Mesenchymal stem cell (in vitro differentiated cells and primary cell): Measurements from ENCODE around the gene GPR119.
A peak's percentile ranks its signal among the peaks of the same experiment; 100 is the strongest.
"Not testable (repeated sequence)": the region's sequence is repeated elsewhere in the genome, so short reads cannot be mapped to it uniquely, and the experiment has no call there.

Experiments
- DNase-seq: peaks from one replicate; pipeline ENCODE4 v3.0.0-alpha.2; 2013
- H2AFZ ChIP-seq: one replicate; pipeline ENCODE4 v1.6.1; 2013; ENCODE audit warnings: low read depth, mild to moderate bottlenecking, control low read depth, inconsistent platforms, low read length, moderate library complexity
- H2AK5ac ChIP-seq: 2 replicates; pipeline ENCODE4 v1.6.1; 2013; ENCODE audit warnings: low read length, moderate library complexity, mild to moderate bottlenecking, inconsistent platforms; ENCODE audit not compliant: severe bottlenecking
- H2BK120ac ChIP-seq: one replicate; pipeline ENCODE4 v1.6.1; 2013; ENCODE audit warnings: low read depth, mild to moderate bottlenecking, inconsistent platforms, low read length, moderate library complexity
- H2BK12ac ChIP-seq, 2 experiments: one replicate each; pipeline ENCODE4 v1.6.1; 2013; ENCODE audit warnings: inconsistent platforms in 2 of 2, low read length in 2 of 2, mild to moderate bottlenecking in 2 of 2, moderate library complexity in 2 of 2, control low read depth in 1 of 2
- H2BK15ac ChIP-seq: one replicate; pipeline ENCODE4 v1.6.1; 2013; ENCODE audit warnings: mild to moderate bottlenecking, low read depth, inconsistent platforms; ENCODE audit not compliant: poor library complexity, severe bottlenecking
- H2BK5ac ChIP-seq: 2 replicates; pipeline ENCODE4 v1.6.1; 2013; ENCODE audit warnings: low read depth, mild to moderate bottlenecking, low read length, control low read depth, inconsistent platforms; ENCODE audit not compliant: poor library complexity, severe bottlenecking
- H3K14ac ChIP-seq, 2 experiments: one replicate each; pipeline ENCODE4 v1.6.1; 2013; ENCODE audit warnings: inconsistent platforms in 2 of 2, low read length in 2 of 2, control low read depth in 1 of 2, mild to moderate bottlenecking in 1 of 2, moderate library complexity in 1 of 2
- H3K18ac ChIP-seq, 2 experiments: one replicate each; pipeline ENCODE4 v1.6.1; 2013; ENCODE audit warnings: inconsistent platforms in 2 of 2, low read length in 2 of 2, control low read depth in 1 of 2, low read depth in 1 of 2, mild to moderate bottlenecking in 1 of 2
- H3K23ac ChIP-seq, 2 experiments: one replicate each; pipeline ENCODE4 v1.6.1; 2013; ENCODE audit warnings: inconsistent platforms in 2 of 2, low read length in 2 of 2, mild to moderate bottlenecking in 2 of 2, moderate library complexity in 2 of 2, control low read depth in 1 of 2
- H3K27ac ChIP-seq: 2 replicates; pipeline ENCODE4 v1.5.1; 2013; ENCODE audit warnings: mild to moderate bottlenecking, moderate library complexity, low read length, control low read depth, inconsistent platforms; ENCODE audit not compliant: poor library complexity, severe bottlenecking
- H3K27me3 ChIP-seq, 2 experiments: 2 replicates each; pipeline versions ENCODE4 v1.6.1 to v1.7.0; 2013; ENCODE audit warnings: low read length in 2 of 2, mild to moderate bottlenecking in 2 of 2, moderate library complexity in 2 of 2, control low read depth in 1 of 2, inconsistent platforms in 1 of 2; ENCODE audit not compliant: control insufficient read depth in 1 of 2, insufficient read depth in 1 of 2
- H3K36me3 ChIP-seq, 2 experiments: 2 replicates each; pipeline versions ENCODE4 v1.6.1 to v1.7.0; 2013; ENCODE audit warnings: low read length in 2 of 2, control low read depth in 1 of 2, inconsistent platforms in 1 of 2, low read depth in 1 of 2, mild to moderate bottlenecking in 1 of 2; ENCODE audit not compliant: insufficient read depth in 2 of 2, control insufficient read depth in 1 of 2
- H3K4ac ChIP-seq, 2 experiments: one replicate each; pipeline ENCODE4 v1.6.1; 2013; ENCODE audit warnings: inconsistent platforms in 2 of 2, low read length in 2 of 2, mild to moderate bottlenecking in 2 of 2, moderate library complexity in 2 of 2, control low read depth in 1 of 2, low read depth in 1 of 2
- H3K4me1 ChIP-seq: 2 replicates; pipeline ENCODE4 v1.6.1; 2013; ENCODE audit warnings: low read depth, low read length, control low read depth; ENCODE audit not compliant: control insufficient read depth, insufficient read depth
- H3K4me2 ChIP-seq: 2 replicates; pipeline ENCODE4 v1.6.1; 2013; ENCODE audit warnings: low read length, mild to moderate bottlenecking, inconsistent platforms; ENCODE audit not compliant: poor library complexity, severe bottlenecking
- H3K4me3 ChIP-seq, 2 experiments: 2 replicates each; pipeline versions ENCODE4 v1.5.1 to v1.7.0; 2013; ENCODE audit warnings: low read length in 2 of 2, mild to moderate bottlenecking in 2 of 2, control low read depth in 1 of 2, low read depth in 1 of 2; ENCODE audit not compliant: insufficient read depth in 1 of 2
- H3K79me1 ChIP-seq: replicated peaks from 2 replicates; pipeline ENCODE4 v1.6.1; 2013; ENCODE audit warnings: mild to moderate bottlenecking, control low read depth, low read length, inconsistent platforms; ENCODE audit not compliant: poor library complexity, severe bottlenecking
- H3K9ac ChIP-seq: 2 replicates; pipeline ENCODE4 v1.7.0; 2013; ENCODE audit warnings: mild to moderate bottlenecking, low read length, moderate library complexity
- H3K9me3 ChIP-seq: 2 replicates; pipeline ENCODE4 v1.7.0; 2013; ENCODE audit warnings: mild to moderate bottlenecking, low read length; ENCODE audit not compliant: control insufficient read depth
- H4K8ac ChIP-seq: one replicate; pipeline ENCODE4 v1.6.1; 2013; ENCODE audit warnings: inconsistent platforms, mild to moderate bottlenecking, low read length, moderate library complexity
- H4K91ac ChIP-seq: one replicate; pipeline ENCODE4 v1.6.1; 2013; ENCODE audit warnings: mild to moderate bottlenecking, low read length, inconsistent platforms
- WGBS: methylation state at CpG from one replicate; pipeline ENCODE4 v1.1.7; 2013; ENCODE audit warnings: mixed read lengths; 5-methylcytosine and 5-hydroxymethylcytosine counted together

GPR119 gene

DNA sequence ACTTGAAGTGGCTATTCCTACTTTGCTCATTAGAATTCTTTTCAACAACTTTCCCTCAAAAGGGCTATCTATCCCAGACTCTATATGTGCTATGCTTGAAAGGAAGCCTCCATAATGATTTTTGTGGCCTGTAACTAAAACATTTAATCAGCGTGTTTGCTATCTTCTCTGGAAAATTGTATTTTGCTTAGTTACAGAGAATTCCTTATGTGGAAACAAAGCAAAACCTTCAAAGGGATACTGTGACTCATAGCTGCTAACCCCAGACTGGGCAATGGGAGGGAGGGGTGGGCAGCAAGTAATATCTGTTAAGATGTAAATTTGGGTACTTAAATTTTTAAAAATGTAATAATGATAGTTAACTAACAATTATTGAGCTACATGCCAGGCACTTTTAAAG lies 42.1 kb downstream of the GPR119 start:
- Histone ChIP-seq H2AK5ac (no peak overlapping the region), H3K9me3 (no peaks in the 10 kb centered on the region), H2BK15ac (no peak overlapping the region), H2BK12ac (no peak overlapping the region), H3K23ac (no peak overlapping the region), H3K18ac (no peak overlapping the region), H3K4me3 (no peak overlapping the region), H3K36me3 (no peaks in the 10 kb centered on the region), H4K8ac (no peak overlapping the region), H2BK5ac (no peak overlapping the region), H3K4me2 (no peak overlapping the region), H3K79me1 (peaks cover 2% of the 10 kb centered on the region), H3K4ac (no peak overlapping the region), H3K14ac (no peak overlapping the region), H2BK120ac (no peak overlapping the region), H2AFZ (no peak overlapping the region), H3K9ac (no peak overlapping the region), H4K91ac (no peak overlapping the region), H3K27ac (no peak overlapping the region), H3K27me3 (no peaks in the 10 kb centered on the region), H3K4me1 (peaks cover 2% of the 10 kb centered on the region)
- peak; percentile 6 for DNase-seq
- no CpG with 5 or more reads among the region's 1 CpG for WGBS

DNA sequence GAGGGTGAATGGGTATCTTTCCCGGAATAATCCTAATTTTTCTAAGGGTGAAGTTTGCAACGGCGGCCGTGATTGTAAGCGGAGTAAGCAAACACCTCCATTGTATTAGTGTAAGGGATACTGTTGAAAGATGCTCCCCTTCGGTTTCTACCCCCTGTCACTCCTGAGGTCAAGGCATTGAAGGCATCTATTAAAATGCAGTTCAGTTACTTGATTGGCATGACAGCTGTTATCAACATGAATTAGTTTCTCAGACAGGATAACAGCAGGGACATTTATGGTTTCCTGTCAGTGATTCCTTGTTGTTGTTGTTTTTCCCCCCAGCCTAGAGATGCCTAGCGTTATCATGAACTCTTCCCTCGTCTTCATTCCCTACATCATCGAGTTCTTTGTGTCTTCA lies 45.2 kb downstream of the GPR119 start:
- Histone ChIP-seq H4K8ac (no peak overlapping the region), H4K91ac (no peak overlapping the region), H2BK120ac (no peak overlapping the region), H3K4me3 (peak overlapping the region; percentile 78 to 94), H3K9me3 (no peaks in the 10 kb centered on the region), H3K14ac (no peak overlapping the region), H2BK5ac (no peak overlapping the region), H3K27me3 (peaks cover 0 to 5% of the 10 kb centered on the region in 2 experiments), H3K4me2 (peak overlapping the region; percentile 91), H3K23ac (no peak overlapping the region), H3K36me3 (no peaks in the 10 kb centered on the region), H2BK15ac (no peak overlapping the region), H2AFZ (no peak overlapping the region), H3K27ac (no peak overlapping the region), H3K18ac (no peak overlapping the region), H3K79me1 (peaks cover 2% of the 10 kb centered on the region), H3K4ac (no peak overlapping the region), H3K4me1 (peaks cover 2% of the 10 kb centered on the region), H2AK5ac (no peak overlapping the region), H3K9ac (peak overlapping the region; percentile 90), H2BK12ac (no peak overlapping the region)
- DNase-seq, result peak; percentile 0
- WGBS, result 8% methylated on average over 7 of the region's 9 CpGs

DNA sequence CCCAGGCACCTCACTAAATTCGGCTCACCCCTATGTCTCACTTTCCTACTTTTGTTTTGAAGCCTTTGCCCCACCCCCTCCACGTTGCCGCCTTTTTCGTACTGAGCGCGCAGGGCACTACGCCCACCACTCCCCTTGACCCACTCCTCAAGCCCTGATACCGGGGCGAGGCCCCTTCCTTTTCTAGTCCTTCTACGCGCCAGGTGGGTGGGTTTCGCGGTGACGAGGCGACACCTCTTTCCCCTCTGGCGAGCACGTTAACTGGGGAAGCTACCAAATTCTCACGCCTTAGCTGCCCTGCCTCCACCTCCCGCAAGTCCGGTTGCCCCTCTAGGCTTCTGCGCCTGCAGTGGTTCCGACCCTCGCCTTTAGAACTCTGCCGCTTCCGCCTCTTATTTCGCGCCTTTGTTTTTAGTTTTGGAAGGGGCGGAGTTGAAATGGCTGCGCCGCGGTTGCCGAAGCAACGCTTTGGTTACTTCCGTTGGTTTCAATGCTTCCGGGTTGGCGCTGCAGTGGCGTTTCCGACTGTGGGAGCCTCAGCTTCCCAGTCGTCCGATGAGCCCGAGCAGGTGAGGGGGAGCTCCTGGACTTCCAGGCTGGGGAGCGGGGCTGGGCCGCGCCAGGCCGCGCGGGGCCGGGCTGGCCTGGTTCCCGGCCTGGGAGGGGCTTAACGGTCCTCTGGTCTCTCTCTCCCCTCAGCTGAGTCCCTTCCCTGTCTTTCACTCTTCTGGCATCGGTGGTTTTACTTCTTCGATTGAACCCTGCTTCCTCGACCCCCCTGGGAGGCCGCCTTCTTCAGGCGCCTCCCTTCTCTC lies 45.9 kb downstream of the GPR119 start, which contains the start of gene SLC25A14:
TSS of gene SLC25A14 (plus strand) at position 512 of the 815 bp plus-strand sequence. CDS start 360 bp downstream, outside the sequence.
- no peak within 1 kb of the TSS for H2AK5ac ChIP-seq
- no peak within 1 kb of the TSS for H2BK5ac ChIP-seq
- DNase-seq, result peak; percentile 73
- peak within 1 kb of the TSS; percentile 90 for H3K9ac ChIP-seq
- H3K27ac ChIP-seq, result peak within 1 kb of the TSS; percentile 23
- H4K91ac ChIP-seq, result no peak within 1 kb of the TSS
- WGBS, result 1% methylated on average over 36 of the region's 55 CpGs
- H3K27me3 ChIP-seq, result peaks cover 0 to 5% of the 10 kb centered on the region in 2 experiments
- H2AFZ ChIP-seq, result peak within 1 kb of the TSS; percentile 98
- no peak within 1 kb of the TSS for H4K8ac ChIP-seq
- H3K4me2 ChIP-seq, result peak within 1 kb of the TSS; percentile 91
- peaks cover 2% of the 10 kb centered on the region for H3K4me1 ChIP-seq
- H3K14ac ChIP-seq, result peak within 1 kb of the TSS in 1 of 2 experiments; percentile 41
- no peak within 1 kb of the TSS for H3K4ac ChIP-seq
- no peak within 1 kb of the TSS for H2BK120ac ChIP-seq
- peak within 1 kb of the TSS; percentile 78 to 94 for H3K4me3 ChIP-seq
- H3K18ac ChIP-seq, result no peak within 1 kb of the TSS
- peaks cover 2% of the 10 kb centered on the region for H3K79me1 ChIP-seq
- no peak within 1 kb of the TSS for H2BK12ac ChIP-seq
- H2BK15ac ChIP-seq, result no peak within 1 kb of the TSS
- H3K9me3 ChIP-seq, result no peaks in the 10 kb centered on the region
- H3K23ac ChIP-seq, result no peak within 1 kb of the TSS
- no peaks in the 10 kb centered on the region for H3K36me3 ChIP-seq

DNA sequence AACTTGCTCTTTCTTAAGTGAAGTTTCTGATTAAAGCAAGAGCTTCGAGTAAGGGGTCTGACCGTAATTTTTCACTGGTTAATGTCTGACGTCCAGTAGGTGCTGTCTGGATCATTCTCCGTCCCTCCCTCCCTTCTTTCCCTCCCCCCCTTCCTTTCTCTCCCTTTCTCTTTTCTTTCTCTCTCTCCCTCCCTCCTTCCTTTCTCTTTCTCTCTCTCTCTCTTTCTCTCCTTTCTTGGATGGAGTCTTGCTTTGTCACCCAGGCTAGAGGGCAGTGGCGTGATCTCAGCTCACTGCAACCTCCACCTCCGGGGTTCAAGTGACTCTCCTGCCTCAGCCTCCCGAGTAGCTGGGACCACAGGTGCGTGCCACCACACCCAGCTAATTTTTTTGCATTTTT lies 46.6 kb downstream of the GPR119 start:
- H2AK5ac ChIP-seq, H3K4ac ChIP-seq, H2BK15ac ChIP-seq, H2AFZ ChIP-seq, H3K4me2 ChIP-seq, H2BK12ac ChIP-seq, DNase-seq, H3K18ac ChIP-seq, H3K23ac ChIP-seq, H3K14ac ChIP-seq, H2BK5ac ChIP-seq, H3K79me1 ChIP-seq, H3K36me3 ChIP-seq, H3K4me1 ChIP-seq, H4K8ac ChIP-seq, H3K27me3 ChIP-seq, H3K27ac ChIP-seq, H2BK120ac ChIP-seq, H4K91ac ChIP-seq, H3K9ac ChIP-seq, H3K9me3 ChIP-seq: not testable (repeated sequence)
- peak overlapping the region in 1 of 2 experiments; percentile 94 for H3K4me3 ChIP-seq
- WGBS, result 86% methylated on average over 8 of the region's 8 CpGs
